ENCODE results near the gene NOTO. TPM values are rescaled to one million over a fixed set of nuclear protein-coding genes. Genes with fewer than 3 reads are reported as not detected.

NOTO gene
- total RNA-seq, 1 donor = not detected

- peaks cover 15% of the 10 kb centered on the region for H3K4me1 ChIP-seq (ENCODE audit: insufficient read depth, low read length)
- H3K9me3 ChIP-seq (ENCODE audit: low read depth, low read length) = no peaks in the 10 kb centered on the region
- H3K27me3 ChIP-seq (ENCODE audit: insufficient read depth, low read length) = no peaks in the 10 kb centered on the region
- peak within 1 kb of the TSS; percentile 66 for H3K4me3 ChIP-seq (ENCODE audit: low read length)
Measured at GRCh38 chr2:73214120-73215035, 12.0 kb downstream of the NOTO start, which contains the start of gene SMYD5. Gene SMYD5, plus strand, starts transcription at chr2:73214245. Its CDS starts 22 bp downstream, at chr2:73214267.

DNA sequence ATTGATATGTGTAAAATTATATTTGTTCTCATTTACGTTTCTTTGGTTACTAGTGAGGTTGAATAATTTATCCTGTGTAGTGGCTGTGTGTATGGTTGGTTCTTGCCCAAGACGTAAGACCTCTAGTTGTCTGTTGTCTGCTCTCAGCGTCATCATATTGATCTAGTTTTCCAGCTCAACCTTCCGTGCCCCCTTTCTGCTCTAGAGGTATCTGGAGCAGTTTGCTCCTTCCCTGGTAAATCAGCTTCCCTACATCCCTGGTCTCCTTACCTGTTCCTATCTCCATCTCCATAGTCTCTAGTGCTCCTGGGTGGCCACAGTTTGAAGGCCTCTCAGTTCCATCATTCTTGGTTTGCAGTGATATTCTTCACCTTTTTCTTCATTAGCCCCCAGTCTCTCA, 12.9 kb downstream of the NOTO start:
- Histone ChIP-seq H3K4me3 (ENCODE audit: low read length) (no peak overlapping the region), H3K27me3 (ENCODE audit: insufficient read depth, low read length) (no peaks in the 10 kb centered on the region), H3K9me3 (ENCODE audit: low read depth, low read length) (no peaks in the 10 kb centered on the region), H3K4me1 (ENCODE audit: insufficient read depth, low read length) (peaks cover 15% of the 10 kb centered on the region)

- Histone ChIP-seq H3K27me3 (ENCODE audit: insufficient read depth, low read length) (no peaks in the 10 kb centered on the region), H3K9me3 (ENCODE audit: low read depth, low read length) (no peaks in the 10 kb centered on the region), H3K4me3 (ENCODE audit: low read length) (no peak overlapping the region), H3K4me1 (ENCODE audit: insufficient read depth, low read length) (peaks cover 15% of the 10 kb centered on the region)
Measured at GRCh38 chr2:73217160-73217559, 14.8 kb downstream of the NOTO start.

GRCh38 chr2:73217826-73218225, 15.5 kb downstream of the NOTO start:
- no peak overlapping the region for H3K4me3 ChIP-seq (ENCODE audit: low read length)

DNA sequence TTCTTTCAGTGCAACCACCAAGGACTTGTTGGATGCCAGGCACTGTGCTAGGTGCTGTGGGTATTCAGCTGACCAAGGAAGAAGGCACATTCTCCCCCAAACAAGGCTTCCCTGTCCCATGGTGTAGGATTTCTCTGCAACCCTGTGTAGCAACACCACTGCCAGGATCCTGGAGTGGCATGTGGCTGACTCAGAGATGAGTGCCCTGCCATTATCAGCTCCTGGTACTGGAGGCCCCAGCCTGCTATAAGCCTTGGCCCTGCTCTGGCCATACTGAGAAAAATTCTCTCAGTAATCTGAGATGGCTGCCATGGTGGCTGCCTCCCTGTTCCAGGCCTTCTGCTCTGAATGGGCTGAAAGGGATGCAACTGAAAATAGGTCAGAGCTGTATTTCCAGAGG, 15.9 kb downstream of the NOTO start:
- H3K4me3 ChIP-seq (ENCODE audit: low read length) = no peak overlapping the region
- peaks cover 12% of the 10 kb centered on the region for H3K4me1 ChIP-seq (ENCODE audit: insufficient read depth, low read length)
- H3K9me3 ChIP-seq (ENCODE audit: low read depth, low read length) = no peaks in the 10 kb centered on the region
- no peaks in the 10 kb centered on the region for H3K27me3 ChIP-seq (ENCODE audit: insufficient read depth, low read length)

More at GRCh38 chr2:73217826-73218225, 15.5 kb downstream of the NOTO start:
- H3K9me3 ChIP-seq (ENCODE audit: low read depth, low read length) = no peaks in the 10 kb centered on the region
- no peaks in the 10 kb centered on the region for H3K27me3 ChIP-seq (ENCODE audit: insufficient read depth, low read length)
- H3K4me1 ChIP-seq (ENCODE audit: insufficient read depth, low read length) = peaks cover 15% of the 10 kb centered on the region

GRCh38 chr2:73223821-73224220, 21.4 kb downstream of the NOTO start:
- Histone ChIP-seq H3K4me1 (ENCODE audit: insufficient read depth, low read length) (peaks cover 14% of the 10 kb centered on the region), H3K27me3 (ENCODE audit: insufficient read depth, low read length) (no peaks in the 10 kb centered on the region), H3K9me3 (ENCODE audit: low read depth, low read length) (no peaks in the 10 kb centered on the region), H3K4me3 (ENCODE audit: low read length) (no peak overlapping the region)

- no peaks in the 10 kb centered on the region for H3K9me3 ChIP-seq (ENCODE audit: low read depth, low read length)
- H3K4me3 ChIP-seq (ENCODE audit: low read length) = no peak overlapping the region
- H3K27me3 ChIP-seq (ENCODE audit: insufficient read depth, low read length) = no peaks in the 10 kb centered on the region
- peaks cover 14% of the 10 kb centered on the region for H3K4me1 ChIP-seq (ENCODE audit: insufficient read depth, low read length)
Measured at GRCh38 chr2:73225513-73226360, 23.4 kb downstream of the NOTO start.

GRCh38 chr2:73227086-73227485, 24.7 kb downstream of the NOTO start:
- H3K27me3 ChIP-seq (ENCODE audit: insufficient read depth, low read length) = no peaks in the 10 kb centered on the region
- H3K9me3 ChIP-seq (ENCODE audit: low read depth, low read length) = no peaks in the 10 kb centered on the region
- H3K4me1 ChIP-seq (ENCODE audit: insufficient read depth, low read length) = peaks cover 14% of the 10 kb centered on the region
- no peak overlapping the region for H3K4me3 ChIP-seq (ENCODE audit: low read length)

- no peaks in the 10 kb centered on the region for H3K27me3 ChIP-seq (ENCODE audit: insufficient read depth, low read length)
- no peaks in the 10 kb centered on the region for H3K9me3 ChIP-seq (ENCODE audit: low read depth, low read length)
- H3K4me3 ChIP-seq (ENCODE audit: low read length) = no peak overlapping the region
- H3K4me1 ChIP-seq (ENCODE audit: insufficient read depth, low read length) = peaks cover 24% of the 10 kb centered on the region
Measured at GRCh38 chr2:73228631-73229030, 26.3 kb downstream of the NOTO start.

- Histone ChIP-seq H3K27me3 (ENCODE audit: insufficient read depth, low read length) (no peaks in the 10 kb centered on the region), H3K4me1 (ENCODE audit: insufficient read depth, low read length) (peaks cover 24% of the 10 kb centered on the region), H3K9me3 (ENCODE audit: low read depth, low read length) (no peaks in the 10 kb centered on the region), H3K4me3 (ENCODE audit: low read length) (peak overlapping the region; percentile 71)
Measured at GRCh38 chr2:73232403-73233153, 30.2 kb downstream of the NOTO start.

DNA sequence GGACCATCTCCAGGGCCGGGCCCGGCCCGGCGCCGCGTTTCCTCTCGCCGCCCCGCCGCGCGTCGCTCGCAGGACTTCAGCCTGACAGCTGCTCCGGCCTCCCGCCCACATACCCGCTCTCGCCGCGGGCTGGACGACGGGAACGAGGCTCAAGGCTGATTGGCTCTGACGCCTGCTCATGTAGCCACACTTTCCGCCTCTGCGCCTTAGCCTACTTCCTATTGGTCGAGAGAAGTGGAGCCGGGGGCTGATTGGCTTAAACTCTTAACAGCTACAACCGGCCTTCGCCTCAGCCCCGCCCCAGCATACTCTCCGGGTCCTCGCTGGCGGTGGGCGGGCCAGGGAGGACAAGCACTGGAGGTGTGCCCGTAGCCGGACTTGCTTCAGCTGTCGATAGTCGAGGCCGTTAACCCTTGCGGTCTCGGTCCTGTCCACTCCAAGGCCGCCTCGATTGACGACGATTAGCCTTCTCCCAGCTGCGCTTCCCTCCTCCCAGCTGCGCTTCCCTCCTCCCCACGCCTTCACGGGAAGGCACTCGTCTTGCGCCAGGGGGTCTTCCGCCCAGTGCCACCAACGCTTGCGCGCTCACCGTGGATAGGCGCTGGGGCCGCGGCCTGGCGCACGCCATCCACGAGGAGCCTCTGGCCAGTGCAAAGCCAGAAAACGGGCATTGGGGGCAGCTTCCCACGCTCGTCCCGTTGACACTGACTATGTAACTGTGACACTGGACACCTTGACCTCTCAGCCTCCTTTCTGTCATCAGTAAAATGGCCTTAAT, 31.0 kb downstream of the NOTO start, which contains the start of gene PRADC1:
TSS of gene PRADC1 (minus strand) at position 86 of the 778 bp plus-strand sequence. CDS start at position 7, 79 bp downstream.
- no peaks in the 10 kb centered on the region for H3K9me3 ChIP-seq (ENCODE audit: low read depth, low read length)
- no peaks in the 10 kb centered on the region for H3K27me3 ChIP-seq (ENCODE audit: insufficient read depth, low read length)
- H3K4me1 ChIP-seq (ENCODE audit: insufficient read depth, low read length) = peaks cover 24% of the 10 kb centered on the region
- H3K4me3 ChIP-seq (ENCODE audit: low read length) = peak within 1 kb of the TSS; percentile 71

- Histone ChIP-seq H3K4me1 (ENCODE audit: insufficient read depth, low read length) (peaks cover 24% of the 10 kb centered on the region), H3K4me3 (ENCODE audit: low read length) (peak within 1 kb of the TSS; percentile 71), H3K27me3 (ENCODE audit: insufficient read depth, low read length) (no peaks in the 10 kb centered on the region), H3K9me3 (ENCODE audit: low read depth, low read length) (no peaks in the 10 kb centered on the region)
Measured at GRCh38 chr2:73233932-73234832, 31.8 kb downstream of the NOTO start, which contains the start of gene CCT7. Gene CCT7, plus strand, starts transcription at chr2:73234308. Its CDS starts 71 bp downstream, at chr2:73234379.

Data from mononuclear cell (primary cell).